AG08396 (cell line): ENCODE results near the gene RPS6KA5.
"Not testable (repeated sequence)": the region's sequence is repeated elsewhere in the genome, so short reads cannot be mapped to it uniquely, and the experiment has no call there.

ENCODE experiments used
- DNase-seq: peaks from one replicate; pipeline ENCODE4 v3.0.0; 2012; ENCODE audit warnings: low spot score, mixed read lengths

Gene RPS6KA5

DNA sequence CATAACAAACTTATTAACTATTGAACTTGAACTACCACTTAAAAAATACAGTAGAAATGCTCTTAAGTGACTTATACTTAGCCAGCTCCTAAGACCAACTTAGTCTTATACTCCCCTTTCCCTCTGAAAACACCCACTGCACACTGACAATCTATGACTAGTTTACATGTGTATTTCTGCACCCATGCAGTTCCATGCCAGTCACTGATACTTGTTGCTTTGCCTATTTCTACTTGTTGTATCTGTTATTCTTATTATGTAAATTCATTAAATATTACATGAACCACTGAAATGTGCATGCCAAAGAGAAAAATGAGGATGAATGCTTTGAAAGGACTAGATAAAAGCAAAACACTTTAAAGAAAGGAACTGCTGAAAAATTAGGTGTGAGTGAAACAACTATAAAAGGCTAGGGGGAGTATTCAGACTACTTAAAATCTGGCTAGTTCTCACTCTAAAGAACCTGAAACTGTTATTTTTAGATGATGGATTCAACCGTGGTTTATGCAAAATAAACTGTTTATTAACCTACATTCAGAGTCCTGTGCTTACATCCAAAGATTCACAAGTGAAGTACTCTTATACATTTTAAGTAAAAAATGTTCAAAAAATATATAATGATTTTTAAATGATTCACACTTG, 74.7 kb downstream of the RPS6KA5 start:
- DNase-seq = no peak

- no peak for DNase-seq
These were observed 76.9 kb downstream of the RPS6KA5 start for GRCh38 chr14:90983560-90983959.

DNA sequence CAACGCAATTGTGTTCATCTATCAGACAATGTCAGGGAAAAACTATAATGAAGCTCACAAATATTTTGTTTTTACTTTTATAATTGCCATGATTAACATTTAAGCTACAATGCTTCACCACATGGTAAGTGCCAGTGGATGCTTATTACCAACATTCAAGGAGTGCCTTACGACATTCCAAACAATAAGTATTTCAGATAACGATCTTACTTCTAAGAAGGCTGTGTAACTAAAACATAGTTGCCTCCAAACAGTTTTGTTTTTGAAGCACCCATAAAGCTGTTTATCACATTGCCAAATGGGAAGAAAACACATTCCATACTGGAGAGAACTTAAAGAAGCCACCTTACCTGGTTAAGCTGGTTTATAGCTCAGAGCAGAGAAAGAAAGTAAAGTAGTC, 78.8 kb downstream of the RPS6KA5 start:
- DNase-seq = no peak

DNA sequence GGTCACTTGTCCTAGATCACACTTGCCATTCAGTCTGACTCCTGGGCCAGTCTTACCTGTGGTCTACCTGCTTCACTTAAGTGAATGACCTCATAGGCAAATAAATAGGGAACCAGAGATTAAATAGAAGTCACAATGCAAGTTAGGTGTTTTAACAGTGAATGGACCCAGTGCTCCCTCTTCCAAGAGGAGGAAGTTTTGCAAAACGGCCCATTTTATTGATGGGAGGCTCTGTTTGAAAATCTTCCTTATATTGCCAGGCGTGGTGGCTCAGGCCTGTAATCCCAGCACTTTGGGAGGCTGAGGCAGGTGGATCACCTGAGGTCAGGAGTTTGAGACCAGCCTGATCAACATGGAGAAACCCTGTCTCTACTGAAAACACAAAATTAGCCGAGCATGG, 79.8 kb downstream of the RPS6KA5 start:
- not testable (repeated sequence) for DNase-seq

- no peak for DNase-seq
These were observed 80.9 kb downstream of the RPS6KA5 start for GRCh38 chr14:90979515-90979914.

GRCh38 chr14:90976101-90976500, 84.3 kb downstream of the RPS6KA5 start:
- DNase-seq = no peak

GRCh38 chr14:90971687-90972086, 88.8 kb downstream of the RPS6KA5 start:
- no peak for DNase-seq

- no peak for DNase-seq
These were observed 90.3 kb downstream of the RPS6KA5 start for GRCh38 chr14:90970167-90970600.

GRCh38 chr14:90969531-90970166, 90.8 kb downstream of the RPS6KA5 start:
- no peak for DNase-seq

DNA sequence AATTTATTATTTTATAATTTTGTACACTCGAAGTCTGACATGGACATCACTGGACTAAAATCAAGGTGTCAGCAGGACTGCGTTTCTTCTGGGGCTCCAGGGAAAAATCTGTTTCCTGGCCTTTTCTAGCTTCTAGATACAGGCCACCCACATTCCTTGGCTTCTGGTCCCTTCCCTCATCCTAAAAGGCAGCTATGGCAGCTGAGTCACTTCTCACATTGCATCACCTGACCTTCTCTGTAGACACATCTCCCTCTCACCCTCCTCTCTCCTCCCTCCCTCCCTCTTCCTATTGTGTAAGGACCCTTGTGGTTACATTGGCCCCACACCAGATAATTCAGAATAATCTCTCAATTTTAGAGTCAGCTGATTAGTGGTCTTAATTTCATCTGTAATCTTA, 92.4 kb downstream of the RPS6KA5 start:
- no peak for DNase-seq

- no peak for DNase-seq
These were observed 93.9 kb downstream of the RPS6KA5 start for GRCh38 chr14:90966493-90966892.

DNA sequence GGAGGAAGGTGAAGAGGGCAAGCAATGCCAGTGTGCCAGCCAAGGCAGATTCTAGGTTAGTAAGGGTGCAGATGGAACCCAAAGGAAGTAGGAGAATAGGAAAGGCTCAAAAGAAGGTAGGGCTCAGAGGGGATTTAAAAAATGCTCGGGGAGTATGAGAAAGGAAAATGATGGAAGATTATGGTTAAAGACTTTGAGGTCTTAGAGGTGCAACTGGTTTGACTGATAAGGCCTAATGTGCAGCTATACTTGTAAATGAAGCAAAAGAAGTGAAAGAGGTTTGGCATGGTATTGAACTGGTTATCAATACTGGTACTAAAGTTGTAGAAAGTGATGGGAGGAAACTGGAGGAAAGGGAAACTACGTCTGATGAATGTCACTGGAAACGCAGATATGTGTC, 94.7 kb downstream of the RPS6KA5 start:
- DNase-seq = no peak

- no peak for DNase-seq
These were observed 97.1 kb downstream of the RPS6KA5 start for GRCh38 chr14:90963343-90963742.

DNA sequence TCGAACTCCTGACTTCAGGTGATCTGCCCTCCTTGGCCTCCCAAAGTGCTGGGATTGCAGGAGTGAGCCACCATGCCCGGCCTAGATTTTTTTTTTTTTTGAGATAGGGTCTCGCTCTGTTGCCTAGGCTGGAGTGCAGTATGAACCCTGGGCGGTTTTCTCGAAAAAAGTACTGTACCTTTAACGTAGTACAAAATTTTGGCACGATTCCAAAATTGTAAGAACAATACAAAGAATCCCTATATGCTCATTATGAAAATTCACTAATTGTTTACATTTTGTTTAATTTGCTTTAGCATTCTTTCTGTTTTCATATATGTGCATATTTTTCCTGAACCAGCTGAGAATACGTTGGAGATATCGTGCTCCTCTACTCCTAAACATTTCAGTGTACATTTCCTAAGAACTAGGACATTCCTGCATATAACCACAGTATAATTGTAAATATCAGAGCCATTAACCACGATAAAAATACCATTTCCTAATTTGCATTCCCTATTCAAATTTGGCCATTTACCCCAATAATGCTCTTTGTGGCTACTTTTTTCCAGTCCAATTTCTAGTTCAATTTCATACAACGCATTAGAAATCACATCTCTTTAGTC, 97.8 kb downstream of the RPS6KA5 start:
- DNase-seq = no peak

GRCh38 chr14:90960818-90961217, 99.6 kb downstream of the RPS6KA5 start:
- DNase-seq = no peak

DNA sequence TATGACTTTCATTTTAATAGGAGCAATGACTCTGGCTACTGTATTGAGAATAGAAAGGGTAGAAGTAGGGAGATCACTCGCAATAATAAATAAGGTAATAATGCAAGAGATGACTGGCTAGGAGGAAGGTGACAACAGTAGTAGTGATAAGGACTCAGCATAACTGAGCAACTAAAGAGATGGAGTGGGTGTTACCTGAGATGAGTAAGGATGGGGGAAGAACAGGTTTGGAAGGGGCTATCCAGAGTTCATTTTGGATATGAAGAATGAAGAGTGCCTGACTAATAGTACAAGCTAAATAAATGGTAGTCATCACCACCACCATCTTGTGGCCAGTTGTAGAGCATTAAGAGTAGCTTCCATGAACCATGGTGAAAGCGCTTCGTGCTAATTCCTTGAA, 101.1 kb downstream of the RPS6KA5 start:
- no peak for DNase-seq

DNA sequence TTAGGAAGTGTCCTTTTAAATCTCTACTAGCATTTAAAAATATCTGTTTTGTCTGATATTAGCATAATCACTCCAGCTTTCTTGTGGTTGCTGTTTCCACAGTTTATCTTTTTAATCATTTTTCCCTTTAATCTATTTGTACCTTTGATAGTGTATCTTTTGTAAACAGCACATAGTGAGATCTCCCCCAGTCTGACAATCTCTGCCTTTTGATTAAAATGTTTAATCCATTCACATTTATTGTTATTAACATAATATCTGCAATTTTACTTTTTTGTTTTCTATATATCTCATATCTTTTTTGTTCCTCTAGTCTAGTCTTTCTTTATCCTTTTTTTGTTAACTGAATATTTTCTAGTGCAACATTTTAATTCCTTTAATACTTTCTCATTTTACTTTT, 104.2 kb downstream of the RPS6KA5 start:
- DNase-seq = no peak

GRCh38 chr14:90953643-90954042, 106.8 kb downstream of the RPS6KA5 start:
- not testable (repeated sequence) for DNase-seq

DNA sequence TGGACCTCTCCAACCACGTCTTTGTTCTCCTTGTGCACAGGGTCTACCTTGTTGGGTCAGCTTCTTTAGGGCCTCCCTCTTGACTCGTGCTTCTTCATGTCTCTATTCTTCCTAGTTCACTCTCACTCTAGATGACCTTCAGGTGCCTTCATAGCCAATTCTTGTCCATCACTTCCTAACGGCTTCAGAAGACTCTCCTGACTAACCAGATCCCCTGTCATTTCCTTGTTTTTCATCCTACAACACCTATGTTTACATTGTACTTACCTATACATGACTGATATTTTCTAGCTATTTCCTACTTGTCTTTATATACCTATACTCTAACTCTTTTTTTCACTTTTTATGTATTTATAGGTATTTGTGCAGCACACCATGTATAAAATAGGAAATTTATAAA, 117.1 kb downstream of the RPS6KA5 start:
- no peak for DNase-seq

- no peak for DNase-seq
These were observed 117.9 kb downstream of the RPS6KA5 start for GRCh38 chr14:90942511-90942910.

DNA sequence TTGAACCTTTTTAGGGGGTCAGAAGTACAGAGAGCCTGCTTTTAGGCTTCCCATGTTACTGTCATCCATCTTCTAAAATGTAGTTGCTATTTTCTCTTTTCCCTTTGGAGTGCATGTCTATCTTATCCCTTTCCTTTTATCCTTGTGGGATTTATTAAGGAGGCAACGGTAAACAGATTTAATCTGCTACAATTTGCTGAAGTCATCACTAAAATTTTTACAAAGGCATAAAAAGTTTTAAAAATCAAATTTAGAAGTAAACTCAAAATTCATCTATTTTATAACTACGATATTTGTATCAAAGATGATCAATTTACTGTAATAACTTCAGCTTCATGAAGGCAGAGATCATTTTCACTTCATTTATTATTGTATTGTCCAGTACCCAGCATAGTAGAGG, 118.7 kb downstream of the RPS6KA5 start:
- no peak for DNase-seq

GRCh38 chr14:90940318-90940962, 120.0 kb downstream of the RPS6KA5 start:
- DNase-seq = no peak

- DNase-seq = not testable (repeated sequence)
These were observed 121.1 kb downstream of the RPS6KA5 start for GRCh38 chr14:90939252-90939795.
